HepG2 (cell line): ENCODE results near the gene ZMYND19. TPM values are rescaled to one million over a fixed set of nuclear protein-coding genes. Genes with fewer than 3 reads are reported as not detected.

Source experiments
- FUBP1 ChIP-seq: sonication (generic); formaldehyde crosslinking; IDR thresholded peaks from 2 replicates; pipeline ENCODE4 v1.5.1; 2020; ENCODE audit warnings: missing genetic modification reagents, mild to moderate bottlenecking, borderline replicate concordance
- MAFF ChIP-seq: IDR thresholded peaks from 2 replicates; pipeline ENCODE4 v1.6.1; 2011; ENCODE audit warnings: low read depth, low read length, improper control_type of control experiment
- NCOA1 ChIP-seq: sonication (generic); formaldehyde crosslinking; IDR thresholded peaks from 2 replicates; pipeline ENCODE4 v1.9.0; 2021; ENCODE audit warnings: missing genetic modification reagents
- NFIB ChIP-seq: sonication (generic); formaldehyde crosslinking; IDR thresholded peaks from 2 replicates; pipeline ENCODE4 v1.9.0; 2021; ENCODE audit warnings: missing genetic modification reagents, mild to moderate bottlenecking, borderline replicate concordance
- SAP130 ChIP-seq: IDR thresholded peaks from 2 replicates; pipeline ENCODE4 v1.6.1; 2016; ENCODE audit warnings: low read depth
- SSRP1 ChIP-seq: IDR thresholded peaks from 2 replicates; pipeline ENCODE4 v1.6.1; 2016; ENCODE audit warnings: control low read depth
- TIGD3 ChIP-seq: sonication (generic); formaldehyde crosslinking; IDR thresholded peaks from 2 replicates; pipeline ENCODE4 v1.5.1; 2020; ENCODE audit warnings: mild to moderate bottlenecking, missing genetic modification reagents, borderline replicate concordance
- UBTF ChIP-seq: sonication (generic); formaldehyde crosslinking; IDR thresholded peaks from 2 replicates; pipeline ENCODE4 v1.4.0; 2020; ENCODE audit warnings: mild to moderate bottlenecking, missing genetic modification reagents
- ZFX ChIP-seq: sonication (generic); formaldehyde crosslinking; IDR thresholded peaks from 2 replicates; pipeline ENCODE4 v1.4.0; 2020; ENCODE audit warnings: mild to moderate bottlenecking, low read depth, missing genetic modification reagents, moderate library complexity
- ZNF10 ChIP-seq: sonication (generic); formaldehyde crosslinking; IDR thresholded peaks from 2 replicates; pipeline ENCODE4 v1.4.0; 2020; ENCODE audit warnings: mild to moderate bottlenecking, low read depth, missing genetic modification reagents, borderline replicate concordance
- ZNF138 ChIP-seq: sonication (generic); formaldehyde crosslinking; IDR thresholded peaks from 2 replicates; pipeline ENCODE4 v1.5.0; 2020; ENCODE audit warnings: mild to moderate bottlenecking, low read depth, missing genetic modification reagents
- ZNF225 ChIP-seq: sonication (generic); formaldehyde crosslinking; IDR thresholded peaks from 2 replicates; pipeline ENCODE4 v1.4.0; 2020; ENCODE audit warnings: mild to moderate bottlenecking, missing genetic modification reagents
- ZNF263 ChIP-seq: sonication (generic); formaldehyde crosslinking; IDR thresholded peaks from 2 replicates; pipeline ENCODE4 v1.4.0; 2020; ENCODE audit warnings: missing genetic modification reagents
- ZNF275 ChIP-seq: sonication (generic); formaldehyde crosslinking; IDR thresholded peaks from 2 replicates; pipeline ENCODE4 v1.8.0; 2022; ENCODE audit warnings: missing genetic modification reagents, mild to moderate bottlenecking, inconsistent platforms, borderline replicate concordance
- ZNF580 ChIP-seq: IDR thresholded peaks from 2 replicates; pipeline ENCODE4 v1.6.1; 2016; ENCODE audit warnings: low read depth, borderline replicate concordance
- ZNF607 ChIP-seq: sonication (generic); formaldehyde crosslinking; IDR thresholded peaks from 2 replicates; pipeline ENCODE4 v1.5.1; 2020; ENCODE audit warnings: missing genetic modification reagents, mild to moderate bottlenecking, borderline replicate concordance
- ZNF687 ChIP-seq: sonication (generic); formaldehyde crosslinking; IDR thresholded peaks from 2 replicates; pipeline ENCODE4 v1.5.1; 2020; ENCODE audit warnings: mild to moderate bottlenecking, missing genetic modification reagents, moderate library complexity
- polyA plus RNA-seq, 8 experiments: library from polyadenylated mRNA; depleted of rRNA in 3 of 8; stranded (reverse) in 7 of 8; unstranded in 1 of 8; fragments of >200 nt; fragmentation: Illumina TruSeq in 4 of 8; extraction: Trizol in 4 of 8; gene quantifications; 2 replicates each; pipeline versions ENCODE4 v1.2.1 to v1.2.3, GENCODE V29; 2011 to 2016; ENCODE audit warnings: low read depth in 4 of 8, missing spikeins in 1 of 8, mixed read lengths in 1 of 8; ENCODE audit not compliant: insufficient read depth in 1 of 8
- total RNA-seq, 5 experiments: library from RNA; depleted of rRNA; stranded (reverse); fragments of >200 nt; fragmentation: Illumina TruSeq; extraction: Trizol; gene quantifications; 2 replicates each; pipeline ENCODE4 v1.2.3, GENCODE V29; 2016; ENCODE audit warnings: low read depth in 1 of 5

The ZMYND19 gene
- total and polyA plus RNA-seq, 2 of the 13 experiments (the other 11 are each of a cell fraction or from before 2014, with no cell fraction given): 21.3 to 38.7 TPM

- TF ChIP-seq FUBP1 (CRISPR knock-in tag) (no peak), ZFX (CRISPR knock-in tag) (0 out of 2 replicates have a peak, but pooled peaks have one; percentile 34), NCOA1 (no peak), ZNF225 (CRISPR knock-in tag) (no peak), ZNF10 (CRISPR knock-in tag) (no peak), MAFF (no peak), TIGD3 (CRISPR knock-in tag) (no peak), ZNF275 (CRISPR knock-in tag) (no peak), ZNF138 (CRISPR knock-in tag) (0 out of 2 replicates have a peak, but pooled peaks have one; percentile 26), UBTF (peak; percentile 58), ZNF263 (CRISPR knock-in tag) (peak; percentile 62), NFIB (CRISPR knock-in tag) (0 out of 2 replicates have a peak, but pooled peaks have one; percentile 40), ZNF607 (CRISPR knock-in tag) (no peak), ZNF580 (CRISPR knock-in tag) (no peak), ZNF687 (CRISPR knock-in tag) (peak; percentile 41), SAP130 (peak; percentile 77), SSRP1 (CRISPR knock-in tag) (0 out of 2 replicates have a peak, but pooled peaks have one; percentile 29)
Measured at GRCh38 chr9:137607141-137607857, 17.0 kb upstream of the ZMYND19 start (continued).
